HUES6 (cell line): ENCODE measurements around the gene ARHGDIB.

Experiments used
- H3K27ac ChIP-seq: 2 replicates; pipeline ENCODE4 v1.7.0; 2013; ENCODE audit warnings: low read depth, mild to moderate bottlenecking, low read length, inconsistent platforms
- H3K27me3 ChIP-seq: 2 replicates; pipeline ENCODE4 v1.6.1; 2013; ENCODE audit warnings: low read length; ENCODE audit not compliant: control insufficient read depth, insufficient read depth
- H3K36me3 ChIP-seq: 2 replicates; pipeline ENCODE4 v1.6.1; 2013; ENCODE audit warnings: low read length; ENCODE audit not compliant: control insufficient read depth, insufficient read depth
- H3K4me1 ChIP-seq: 2 replicates; pipeline ENCODE4 v1.6.1; 2013; ENCODE audit warnings: low read length; ENCODE audit not compliant: control insufficient read depth, insufficient read depth
- H3K4me3 ChIP-seq: 2 replicates; pipeline ENCODE4 v1.5.1; 2013; ENCODE audit warnings: low read depth, low read length
- H3K9ac ChIP-seq: one replicate; pipeline ENCODE4 v1.6.1; 2013; ENCODE audit warnings: mild to moderate bottlenecking, low read length
- H3K9me3 ChIP-seq: 2 replicates; pipeline ENCODE4 v1.6.1; 2013; ENCODE audit warnings: low read depth, low read length; ENCODE audit not compliant: control insufficient read depth, insufficient read depth

The ARHGDIB gene

DNA sequence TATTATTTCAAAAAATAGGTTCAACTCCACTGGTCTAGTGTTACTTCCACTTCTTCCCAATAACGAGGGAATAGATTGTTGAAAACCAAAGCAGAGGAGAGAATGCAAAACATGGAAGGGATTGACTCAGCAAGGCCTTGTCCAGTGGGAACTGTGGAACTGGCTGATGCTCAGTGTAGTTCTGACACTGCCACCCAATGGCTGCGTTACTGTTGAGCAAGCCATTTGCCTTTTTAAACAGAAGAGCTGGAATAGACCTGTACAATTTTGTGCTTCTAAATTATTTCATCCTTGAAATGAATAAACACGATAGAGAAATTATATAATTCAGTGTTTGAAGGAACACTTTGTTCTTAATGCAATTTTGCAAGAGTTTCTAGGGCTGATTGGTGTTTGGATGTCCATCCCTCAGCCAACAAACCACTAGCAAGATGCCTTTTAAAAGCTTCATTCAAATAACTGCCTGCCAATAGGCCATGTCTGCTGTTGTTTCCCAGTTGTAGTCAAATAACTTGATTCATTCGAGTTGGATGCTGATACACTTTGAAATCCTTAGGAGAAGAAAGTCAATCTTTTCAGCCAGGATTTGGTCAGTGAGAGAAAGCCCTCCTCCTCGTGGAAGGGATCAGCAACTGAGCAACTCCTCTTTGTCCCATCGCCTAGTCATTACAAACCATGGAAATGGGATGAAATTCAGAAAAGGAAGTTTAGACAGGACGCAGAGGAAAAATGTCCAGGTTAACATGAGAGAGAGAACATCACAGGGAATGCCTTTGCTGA is 68.5 kb downstream of the ARHGDIB start:
- no peaks in the 10 kb centered on the region for H3K9me3 ChIP-seq
- no peaks in the 10 kb centered on the region for H3K27me3 ChIP-seq
- H3K4me1 ChIP-seq = no peaks in the 10 kb centered on the region
- H3K9ac ChIP-seq = no peak overlapping the region
- H3K27ac ChIP-seq = no peak overlapping the region
- H3K36me3 ChIP-seq = no peaks in the 10 kb centered on the region
- no peak overlapping the region for H3K4me3 ChIP-seq
